ENCODE measurements around the gene HABP2.

HABP2 gene

GRCh38 chr10:113589201-113589770 lies 36.4 kb downstream of the HABP2 start:
- Histone ChIP-seq H3K9ac (ENCODE audit: low read length) (no peak overlapping the region), H3K36me3 (ENCODE audit: control insufficient read depth, insufficient read depth, low read length) (no peaks in the 10 kb centered on the region), H3K4me1 (ENCODE audit: control insufficient read depth, insufficient read depth, low read length) (no peaks in the 10 kb centered on the region), H3K4me3 (ENCODE audit: low read length) (no peak overlapping the region), H3K27me3 (ENCODE audit: control insufficient read depth, insufficient read depth, low read length) (no peaks in the 10 kb centered on the region), H3K9me3 (ENCODE audit: control insufficient read depth, low read length) (no peaks in the 10 kb centered on the region)

GRCh38 chr10:113590581-113590980 lies 37.7 kb downstream of the HABP2 start:
- Histone ChIP-seq H3K4me3 (ENCODE audit: low read length) (no peak overlapping the region), H3K4me1 (ENCODE audit: control insufficient read depth, insufficient read depth, low read length) (no peaks in the 10 kb centered on the region), H3K27me3 (ENCODE audit: control insufficient read depth, insufficient read depth, low read length) (no peaks in the 10 kb centered on the region), H3K9me3 (ENCODE audit: control insufficient read depth, low read length) (no peaks in the 10 kb centered on the region), H3K36me3 (ENCODE audit: control insufficient read depth, insufficient read depth, low read length) (no peaks in the 10 kb centered on the region), H3K9ac (ENCODE audit: low read length) (no peak overlapping the region)

- no peak overlapping the region for H3K4me3 ChIP-seq (ENCODE audit: low read length)
- no peaks in the 10 kb centered on the region for H3K9me3 ChIP-seq (ENCODE audit: control insufficient read depth, low read length)
- no peak overlapping the region for H3K9ac ChIP-seq (ENCODE audit: low read length)
- no peaks in the 10 kb centered on the region for H3K4me1 ChIP-seq (ENCODE audit: control insufficient read depth, insufficient read depth, low read length)
- no peaks in the 10 kb centered on the region for H3K27me3 ChIP-seq (ENCODE audit: control insufficient read depth, insufficient read depth, low read length)
- no peaks in the 10 kb centered on the region for H3K36me3 ChIP-seq (ENCODE audit: control insufficient read depth, insufficient read depth, low read length)
Observed at GRCh38 chr10:113592380-113592779, 39.5 kb downstream of the HABP2 start.

- Histone ChIP-seq H3K4me1 (ENCODE audit: control insufficient read depth, insufficient read depth, low read length) (no peaks in the 10 kb centered on the region), H3K36me3 (ENCODE audit: control insufficient read depth, insufficient read depth, low read length) (no peaks in the 10 kb centered on the region), H3K9me3 (ENCODE audit: control insufficient read depth, low read length) (no peaks in the 10 kb centered on the region), H3K27me3 (ENCODE audit: control insufficient read depth, insufficient read depth, low read length) (no peaks in the 10 kb centered on the region), H3K4me3 (ENCODE audit: low read length) (no peak overlapping the region), H3K9ac (ENCODE audit: low read length) (no peak overlapping the region)
Observed at GRCh38 chr10:113594652-113595051, 41.8 kb downstream of the HABP2 start.

- H3K27me3 ChIP-seq (ENCODE audit: control insufficient read depth, insufficient read depth, low read length): no peaks in the 10 kb centered on the region
- H3K36me3 ChIP-seq (ENCODE audit: control insufficient read depth, insufficient read depth, low read length): no peaks in the 10 kb centered on the region
- no peaks in the 10 kb centered on the region for H3K9me3 ChIP-seq (ENCODE audit: control insufficient read depth, low read length)
- no peak overlapping the region for H3K4me3 ChIP-seq (ENCODE audit: low read length)
- no peaks in the 10 kb centered on the region for H3K4me1 ChIP-seq (ENCODE audit: control insufficient read depth, insufficient read depth, low read length)
- H3K9ac ChIP-seq (ENCODE audit: low read length): no peak overlapping the region
Observed at GRCh38 chr10:113600569-113600968, 47.7 kb downstream of the HABP2 start.

- H3K9me3 ChIP-seq (ENCODE audit: control insufficient read depth, low read length): no peaks in the 10 kb centered on the region
- H3K4me3 ChIP-seq (ENCODE audit: low read length): no peak overlapping the region
- no peaks in the 10 kb centered on the region for H3K4me1 ChIP-seq (ENCODE audit: control insufficient read depth, insufficient read depth, low read length)
- H3K27me3 ChIP-seq (ENCODE audit: control insufficient read depth, insufficient read depth, low read length): no peaks in the 10 kb centered on the region
- no peaks in the 10 kb centered on the region for H3K36me3 ChIP-seq (ENCODE audit: control insufficient read depth, insufficient read depth, low read length)
- no peak overlapping the region for H3K9ac ChIP-seq (ENCODE audit: low read length)
Observed at GRCh38 chr10:113603057-113603777, 50.4 kb downstream of the HABP2 start.

GRCh38 chr10:113604572-113604971 lies 51.7 kb downstream of the HABP2 start:
- Histone ChIP-seq H3K9ac (ENCODE audit: low read length) (no peak overlapping the region), H3K27me3 (ENCODE audit: control insufficient read depth, insufficient read depth, low read length) (no peaks in the 10 kb centered on the region), H3K9me3 (ENCODE audit: control insufficient read depth, low read length) (no peaks in the 10 kb centered on the region), H3K36me3 (ENCODE audit: control insufficient read depth, insufficient read depth, low read length) (no peaks in the 10 kb centered on the region), H3K4me1 (ENCODE audit: control insufficient read depth, insufficient read depth, low read length) (no peaks in the 10 kb centered on the region), H3K4me3 (ENCODE audit: low read length) (no peak overlapping the region)

- H3K4me3 ChIP-seq (ENCODE audit: low read length): no peak overlapping the region
- H3K9ac ChIP-seq (ENCODE audit: low read length): no peak overlapping the region
- no peaks in the 10 kb centered on the region for H3K27me3 ChIP-seq (ENCODE audit: control insufficient read depth, insufficient read depth, low read length)
- no peaks in the 10 kb centered on the region for H3K9me3 ChIP-seq (ENCODE audit: control insufficient read depth, low read length)
- H3K36me3 ChIP-seq (ENCODE audit: control insufficient read depth, insufficient read depth, low read length): no peaks in the 10 kb centered on the region
- H3K4me1 ChIP-seq (ENCODE audit: control insufficient read depth, insufficient read depth, low read length): peaks cover 2% of the 10 kb centered on the region
Observed at GRCh38 chr10:113605268-113605978, 52.6 kb downstream of the HABP2 start.

GRCh38 chr10:113609704-113610108 lies 56.9 kb downstream of the HABP2 start:
- H3K9me3 ChIP-seq (ENCODE audit: control insufficient read depth, low read length): no peaks in the 10 kb centered on the region
- H3K4me3 ChIP-seq (ENCODE audit: low read length): no peak overlapping the region
- H3K36me3 ChIP-seq (ENCODE audit: control insufficient read depth, insufficient read depth, low read length): no peaks in the 10 kb centered on the region
- no peak overlapping the region for H3K9ac ChIP-seq (ENCODE audit: low read length)
- H3K4me1 ChIP-seq (ENCODE audit: control insufficient read depth, insufficient read depth, low read length): peaks cover 10% of the 10 kb centered on the region
- no peaks in the 10 kb centered on the region for H3K27me3 ChIP-seq (ENCODE audit: control insufficient read depth, insufficient read depth, low read length)

GRCh38 chr10:113610631-113611601 lies 58.1 kb downstream of the HABP2 start:
- Histone ChIP-seq H3K9ac (ENCODE audit: low read length) (no peak overlapping the region), H3K4me3 (ENCODE audit: low read length) (no peak overlapping the region), H3K27me3 (ENCODE audit: control insufficient read depth, insufficient read depth, low read length) (no peaks in the 10 kb centered on the region), H3K9me3 (ENCODE audit: control insufficient read depth, low read length) (no peaks in the 10 kb centered on the region), H3K4me1 (ENCODE audit: control insufficient read depth, insufficient read depth, low read length) (peaks cover 10% of the 10 kb centered on the region), H3K36me3 (ENCODE audit: control insufficient read depth, insufficient read depth, low read length) (no peaks in the 10 kb centered on the region)

GRCh38 chr10:113612154-113612553 lies 59.3 kb downstream of the HABP2 start:
- Histone ChIP-seq H3K9me3 (ENCODE audit: control insufficient read depth, low read length) (no peaks in the 10 kb centered on the region), H3K4me1 (ENCODE audit: control insufficient read depth, insufficient read depth, low read length) (peaks cover 10% of the 10 kb centered on the region), H3K36me3 (ENCODE audit: control insufficient read depth, insufficient read depth, low read length) (no peaks in the 10 kb centered on the region), H3K9ac (ENCODE audit: low read length) (no peak overlapping the region), H3K4me3 (ENCODE audit: low read length) (no peak overlapping the region), H3K27me3 (ENCODE audit: control insufficient read depth, insufficient read depth, low read length) (no peaks in the 10 kb centered on the region)
